ENCODE data around the gene LETM1. TPM values are rescaled to one million over a fixed set of nuclear protein-coding genes. Genes with fewer than 3 reads are reported as not detected.
A peak's percentile ranks its signal among the peaks of the same experiment; 100 is the strongest.

Gene LETM1
- total and polyA plus RNA-seq, 2 of the 13 experiments (the other 11 are each of a cell fraction or from before 2014, with no cell fraction given) = 9.7 to 41.6 TPM

- TF ChIP-seq ZNF282 (IDR thresholded peaks at IDR 0.05; ENCODE audit: partially characterized antibody) (no peak), RXRA (CRISPR knock-in tag; IDR thresholded peaks at IDR 0.05) (peak; percentile 45; the same call in 1 of the 2 replicates), ZSCAN31 (CRISPR knock-in tag; IDR thresholded peaks at IDR 0.05; ENCODE audit: low read depth) (no peak), FOXP4 (CRISPR knock-in tag; IDR thresholded peaks at IDR 0.05) (peak; percentile 48; the same call in 1 of the 2 replicates), ZNF333 (CRISPR knock-in tag; IDR thresholded peaks at IDR 0.05; ENCODE audit: borderline replicate concordance) (no peak), TEAD3 (CRISPR knock-in tag; optimal IDR thresholded peaks at IDR 0.05; ENCODE audit: borderline replicate concordance) (peak; percentile 88), CCDC6 (CRISPR knock-in tag; IDR thresholded peaks at IDR 0.05) (no peak), CSRNP1 (CRISPR knock-in tag; IDR thresholded peaks at IDR 0.05) (0 out of 2 replicates have a peak, but pooled peaks have one; percentile 29), MZF1 (CRISPR knock-in tag; IDR thresholded peaks at IDR 0.05; ENCODE audit: borderline replicate concordance) (no peak), SUZ12 (IDR thresholded peaks at IDR 0.05; ENCODE audit: low read depth, low read length) (no peak), HIVEP1 (CRISPR knock-in tag; IDR thresholded peaks at IDR 0.05) (no peak; the same call in 1 of the 2 replicates), ZNF619 (CRISPR knock-in tag; IDR thresholded peaks at IDR 0.05) (no peak), U2AF1 (optimal IDR thresholded peaks at IDR 0.05; ENCODE audit: low read depth, low read length) (no peak)
- TF ChIP-seq, protein P1, sequence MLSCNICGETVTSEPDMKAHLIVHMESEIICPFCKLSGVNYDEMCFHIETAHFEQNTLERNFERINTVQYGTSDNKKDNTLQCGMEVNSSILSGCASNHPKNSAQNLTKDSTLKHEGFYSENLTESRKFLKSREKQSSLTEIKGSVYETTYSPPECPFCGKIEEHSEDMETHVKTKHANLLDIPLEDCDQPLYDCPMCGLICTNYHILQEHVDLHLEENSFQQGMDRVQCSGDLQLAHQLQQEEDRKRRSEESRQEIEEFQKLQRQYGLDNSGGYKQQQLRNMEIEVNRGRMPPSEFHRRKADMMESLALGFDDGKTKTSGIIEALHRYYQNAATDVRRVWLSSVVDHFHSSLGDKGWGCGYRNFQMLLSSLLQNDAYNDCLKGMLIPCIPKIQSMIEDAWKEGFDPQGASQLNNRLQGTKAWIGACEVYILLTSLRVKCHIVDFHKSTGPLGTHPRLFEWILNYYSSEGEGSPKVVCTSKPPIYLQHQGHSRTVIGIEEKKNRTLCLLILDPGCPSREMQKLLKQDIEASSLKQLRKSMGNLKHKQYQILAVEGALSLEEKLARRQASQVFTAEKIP (CRISPR knock-in tag; IDR thresholded peaks at IDR 0.05; ENCODE audit: borderline replicate concordance) = no peak
- TF ChIP-seq, protein P2, sequence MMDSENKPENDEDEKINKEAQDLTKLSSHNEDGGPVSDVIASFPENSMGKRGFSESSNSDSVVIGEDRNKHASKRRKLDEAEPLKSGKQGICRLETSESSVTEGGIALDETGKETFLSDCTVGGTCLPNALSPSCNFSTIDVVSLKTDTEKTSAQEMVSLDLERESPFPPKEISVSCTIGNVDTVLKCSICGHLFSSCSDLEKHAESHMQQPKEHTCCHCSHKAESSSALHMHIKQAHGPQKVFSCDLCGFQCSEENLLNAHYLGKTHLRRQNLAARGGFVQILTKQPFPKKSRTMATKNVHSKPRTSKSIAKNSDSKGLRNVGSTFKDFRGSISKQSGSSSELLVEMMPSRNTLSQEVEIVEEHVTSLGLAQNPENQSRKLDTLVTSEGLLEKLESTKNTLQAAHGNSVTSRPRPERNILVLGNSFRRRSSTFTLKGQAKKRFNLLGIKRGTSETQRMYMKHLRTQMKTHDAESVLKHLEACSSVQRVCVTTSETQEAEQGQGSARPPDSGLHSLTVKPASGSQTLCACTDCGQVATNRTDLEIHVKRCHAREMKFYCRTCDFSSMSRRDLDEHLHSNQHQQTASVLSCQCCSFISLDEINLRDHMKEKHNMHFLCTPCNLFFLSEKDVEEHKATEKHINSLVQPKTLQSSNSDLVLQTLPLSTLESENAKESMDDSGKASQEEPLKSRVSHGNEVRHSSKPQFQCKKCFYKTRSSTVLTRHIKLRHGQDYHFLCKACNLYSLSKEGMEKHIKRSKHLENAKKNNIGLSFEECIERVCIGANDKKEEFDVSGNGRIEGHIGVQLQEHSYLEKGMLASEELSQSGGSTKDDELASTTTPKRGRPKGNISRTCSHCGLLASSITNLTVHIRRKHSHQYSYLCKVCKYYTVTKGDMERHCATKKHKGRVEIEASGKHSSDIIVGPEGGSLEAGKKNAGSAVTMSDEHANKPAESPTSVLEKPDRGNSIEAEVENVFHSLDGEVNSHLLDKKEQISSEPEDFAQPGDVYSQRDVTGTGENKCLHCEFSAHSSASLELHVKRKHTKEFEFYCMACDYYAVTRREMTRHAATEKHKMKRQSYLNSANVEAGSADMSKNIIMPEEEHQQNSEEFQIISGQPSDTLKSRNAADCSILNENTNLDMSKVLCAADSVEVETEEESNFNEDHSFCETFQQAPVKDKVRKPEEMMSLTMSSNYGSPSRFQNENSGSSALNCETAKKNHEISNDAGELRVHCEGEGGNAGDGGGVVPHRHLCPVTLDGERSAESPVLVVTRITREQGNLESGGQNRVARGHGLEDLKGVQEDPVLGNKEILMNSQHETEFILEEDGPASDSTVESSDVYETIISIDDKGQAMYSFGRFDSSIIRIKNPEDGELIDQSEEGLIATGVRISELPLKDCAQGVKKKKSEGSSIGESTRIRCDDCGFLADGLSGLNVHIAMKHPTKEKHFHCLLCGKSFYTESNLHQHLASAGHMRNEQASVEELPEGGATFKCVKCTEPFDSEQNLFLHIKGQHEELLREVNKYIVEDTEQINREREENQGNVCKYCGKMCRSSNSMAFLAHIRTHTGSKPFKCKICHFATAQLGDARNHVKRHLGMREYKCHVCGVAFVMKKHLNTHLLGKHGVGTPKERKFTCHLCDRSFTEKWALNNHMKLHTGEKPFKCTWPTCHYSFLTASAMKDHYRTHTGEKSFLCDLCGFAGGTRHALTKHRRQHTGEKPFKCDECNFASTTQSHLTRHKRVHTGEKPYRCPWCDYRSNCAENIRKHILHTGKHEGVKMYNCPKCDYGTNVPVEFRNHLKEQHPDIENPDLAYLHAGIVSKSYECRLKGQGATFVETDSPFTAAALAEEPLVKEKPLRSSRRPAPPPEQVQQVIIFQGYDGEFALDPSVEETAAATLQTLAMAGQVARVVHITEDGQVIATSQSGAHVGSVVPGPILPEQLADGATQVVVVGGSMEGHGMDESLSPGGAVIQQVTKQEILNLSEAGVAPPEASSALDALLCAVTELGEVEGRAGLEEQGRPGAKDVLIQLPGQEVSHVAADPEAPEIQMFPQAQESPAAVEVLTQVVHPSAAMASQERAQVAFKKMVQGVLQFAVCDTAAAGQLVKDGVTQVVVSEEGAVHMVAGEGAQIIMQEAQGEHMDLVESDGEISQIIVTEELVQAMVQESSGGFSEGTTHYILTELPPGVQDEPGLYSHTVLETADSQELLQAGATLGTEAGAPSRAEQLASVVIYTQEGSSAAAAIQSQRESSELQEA (CRISPR knock-in tag; IDR thresholded peaks at IDR 0.05; ENCODE audit: not compliant biosample characterization) = no peak
These were observed 77.9 kb downstream of the LETM1 start (continued) for GRCh38 chr4:1777822-1778641.
